Gastrocnemius medialis (tissue), 4 donors: ENCODE data around the gene TSPAN5. TPM values are rescaled to one million over a fixed set of nuclear protein-coding genes. Genes with fewer than 3 reads are reported as not detected.

Experiments
- ATAC-seq, 2 donors: fragments of 150-250 bp; one replicate each; pipeline ENCODE4 v1.9.1; 2016
- DNase-seq, 2 donors: peaks; one replicate each; pipeline ENCODE4 v3.0.0-alpha.2; 2019
- H3K27ac ChIP-seq, 4 donors: fragments of 200-600 bp; sonication (generic); 1 replicate in 1 of 4; 2 replicates in 3 of 4; pipeline ENCODE4 v1.5.1; 2016 to 2018; ENCODE audit warnings: mild to moderate bottlenecking in 2 of 4, moderate library complexity in 1 of 4
- H3K27me3 ChIP-seq, 3 donors: fragments of 200-600 bp; sonication (generic) in 2 of 3; 1 replicate in 1 of 3; 2 replicates in 2 of 3; pipeline versions ENCODE4 v1.5.1 to v1.6.0; 2016 to 2019; ENCODE audit warnings: mild to moderate bottlenecking in 1 of 3, moderate library complexity in 1 of 3
- H3K36me3 ChIP-seq, 2 donors: fragments of 200-600 bp; sonication (generic) in 1 of 2; one replicate each; pipeline ENCODE4 v1.5.1; 2017 to 2018
- H3K4me1 ChIP-seq, 2 donors: fragments of 200-600 bp; sonication (generic) in 1 of 2; one replicate each; pipeline ENCODE4 v1.5.1; 2016 to 2017; ENCODE audit warnings: mild to moderate bottlenecking in 2 of 2
- H3K4me3 ChIP-seq, 4 donors: fragments of 200-600 bp; sonication (generic) in 3 of 4; 1 replicate in 1 of 4; 2 replicates in 3 of 4; pipeline ENCODE4 v1.5.1; 2016 to 2019; ENCODE audit warnings: mild to moderate bottlenecking in 2 of 4
- H3K9me3 ChIP-seq, 3 donors: fragments of 200-600 bp; sonication (generic) in 2 of 3; 1 replicate in 1 of 3; 2 replicates in 2 of 3; pipeline ENCODE4 v1.5.1; 2016 to 2019
- CTCF ChIP-seq, 5 experiments: fragments of 450-650 bp in 3 of 5; fragments of 200-600 bp in 2 of 5; sonication (generic) in 2 of 5; IDR thresholded peaks in 4 of 5; conservative IDR thresholded peaks in 1 of 5; 1 replicate in 4 of 5; 2 replicates in 1 of 5; pipeline ENCODE4 v1.5.1; 2016 to 2019; ENCODE audit warnings: antibody characterized with exemption in 5 of 5, mild to moderate bottlenecking in 3 of 5, moderate library complexity in 3 of 5
- POLR2A ChIP-seq, 2 donors: fragments of 450-650 bp; IDR thresholded peaks; one replicate each; pipeline ENCODE4 v1.6.1; 2017; ENCODE audit warnings: antibody characterized with exemption in 2 of 2, mild to moderate bottlenecking in 2 of 2, moderate library complexity in 2 of 2
- in situ Hi-C, 4 donors: fragments of 200-750 bp; cut with MboI; loops; one replicate each; pipeline versions ENCODE4 v1.15.0 to v1.8.0; 2017; ENCODE audit warnings: low sequenced_read_pairs in 4 of 4
- intact Hi-C: fragments of 100-400 bp; cut with DNase I; formaldehyde crosslinking; loops from one replicate; pipeline ENCODE4 v1.15.1; 2023; ENCODE audit warnings: low total_unique reads
- total RNA-seq, 4 donors: library from RNA; depleted of rRNA; stranded (reverse); fragments of >200 nt; gene quantifications; one replicate each; pipeline versions ENCODE4 v1.1.0 to v1.2.3, GENCODE V29; 2016

TSPAN5 gene
- total RNA-seq, 4 donors from 2014 or later: 0.55 to 18.7 (median 0.79) TPM

GRCh38 chr4:98620087-98620784 lies 38.2 kb downstream of the TSPAN5 start:
- no peaks in the 10 kb centered on the region for H3K27me3 ChIP-seq
- intact Hi-C loops: no loop called here

GRCh38 chr4:98619180-98619579 lies 39.2 kb downstream of the TSPAN5 start:
- in situ Hi-C loops (no loop called here), intact Hi-C loops (no loop called here)
- TF ChIP-seq POLR2A (IDR thresholded peaks at IDR 0.05) (no peak), CTCF (IDR thresholded peaks at IDR 0.05 in 4 of 5, conservative IDR thresholded peaks at IDR 0.05 in 1 of 5) (no peak)
- DNase-seq (no peak), ATAC-seq (no peak)
- Histone ChIP-seq H3K36me3 (no peaks in the 10 kb centered on the region), H3K27me3 (no peaks in the 10 kb centered on the region), H3K4me3 (no peak overlapping the region), H3K9me3 (no peaks in the 10 kb centered on the region), H3K4me1 (peaks cover 0 to 4% of the 10 kb centered on the region in 2 donors), H3K27ac (no peak overlapping the region)

More at GRCh38 chr4:98620087-98620784, 38.2 kb downstream of the TSPAN5 start:
- no peak for ATAC-seq
- in situ Hi-C loops: no loop called here
- Histone ChIP-seq H3K4me3 (no peak overlapping the region), H3K27ac (no peak overlapping the region), H3K4me1 (peaks cover 0 to 4% of the 10 kb centered on the region in 2 donors), H3K9me3 (no peaks in the 10 kb centered on the region), H3K36me3 (no peaks in the 10 kb centered on the region)
- TF ChIP-seq POLR2A (IDR thresholded peaks at IDR 0.05) (no peak), CTCF (IDR thresholded peaks at IDR 0.05 in 4 of 5, conservative IDR thresholded peaks at IDR 0.05 in 1 of 5) (no peak)
- DNase-seq: no peak

GRCh38 chr4:98618680-98619079 lies 39.7 kb downstream of the TSPAN5 start:
- peaks cover 0 to 4% of the 10 kb centered on the region in 2 donors for H3K4me1 ChIP-seq
- in situ Hi-C loops (no loop called here), intact Hi-C loops (no loop called here)
- TF ChIP-seq CTCF (IDR thresholded peaks at IDR 0.05 in 4 of 5, conservative IDR thresholded peaks at IDR 0.05 in 1 of 5) (no peak), POLR2A (IDR thresholded peaks at IDR 0.05) (no peak)
- no peak for DNase-seq
- H3K27ac ChIP-seq: no peak overlapping the region
- ATAC-seq: no peak
- no peaks in the 10 kb centered on the region for H3K36me3 ChIP-seq
- no peaks in the 10 kb centered on the region for H3K27me3 ChIP-seq
- no peak overlapping the region for H3K4me3 ChIP-seq
- no peaks in the 10 kb centered on the region for H3K9me3 ChIP-seq

- H3K36me3 ChIP-seq: no peaks in the 10 kb centered on the region
- TF ChIP-seq CTCF (IDR thresholded peaks at IDR 0.05 in 4 of 5, conservative IDR thresholded peaks at IDR 0.05 in 1 of 5) (no peak), POLR2A (IDR thresholded peaks at IDR 0.05) (no peak)
- ATAC-seq: peak; percentile 53 to 61
- peak overlapping the region in 1 of 4 donors; percentile 52 for H3K27ac ChIP-seq
- peaks cover 0 to 4% of the 10 kb centered on the region in 2 donors for H3K4me1 ChIP-seq
- no peaks in the 10 kb centered on the region for H3K27me3 ChIP-seq
- in situ Hi-C loops (no loop called here), intact Hi-C loops (no loop called here)
- H3K4me3 ChIP-seq: no peak overlapping the region
- H3K9me3 ChIP-seq: no peaks in the 10 kb centered on the region
- peak in 1 of 2 donors; percentile 18 for DNase-seq
These were observed 40.9 kb downstream of the TSPAN5 start for GRCh38 chr4:98617358-98618047.
